Stimulated activated effector memory CD8-positive, alpha-beta T cell treated with anti-CD3 and anti-CD28 coated beads, Interleukin-12 subunit alpha, Interleukin-12 subunit beta, amount 100 ng/mL, for 72 hours (primary cell): Measurements from ENCODE around the gene DRD4.
"Not testable (repeated sequence)": the region's sequence is repeated elsewhere in the genome, so short reads cannot be mapped to it uniquely, and the experiment has no call there.

Source experiments
- ATAC-seq: fragments of 150-1000 bp; cut with Tn5 transposase; 2 replicates; pipeline ENCODE4 v1.10.0; 2021
- DNase-seq, 2 donors: peaks; one replicate each; pipeline ENCODE4 v3.0.0; 2021 to 2022; ENCODE audit warnings: low spot score in 2 of 2
- H3K27ac Mint-ChIP-seq: one replicate; pipeline ENCODE4 v1.8.0; 2022; ENCODE audit warnings: mild to moderate bottlenecking, mixed read lengths
- H3K36me3 Mint-ChIP-seq: one replicate; pipeline ENCODE4 v1.8.0; 2022; ENCODE audit warnings: mild to moderate bottlenecking, mixed read lengths
- H3K4me1 Mint-ChIP-seq: one replicate; pipeline ENCODE4 v1.8.0; 2022; ENCODE audit warnings: mixed read lengths
- H3K4me3 Mint-ChIP-seq: one replicate; pipeline ENCODE4 v1.8.0; 2022; ENCODE audit warnings: mild to moderate bottlenecking, mixed read lengths
- H3K9me3 Mint-ChIP-seq: one replicate; pipeline ENCODE4 v1.8.0; 2022; ENCODE audit warnings: mixed read lengths

The DRD4 gene

GRCh38 chr11:641806-642370 lies 4.8 kb downstream of the DRD4 start:
- DNase-seq (no peak), ATAC-seq (no peak)
- no peak overlapping the region for H3K4me3 Mint-ChIP-seq
- peaks cover 54% of the 10 kb centered on the region for H3K36me3 Mint-ChIP-seq
- peaks cover 13% of the 10 kb centered on the region for H3K4me1 Mint-ChIP-seq
- H3K27ac Mint-ChIP-seq, result no peak overlapping the region
- no peaks in the 10 kb centered on the region for H3K9me3 Mint-ChIP-seq

DNA sequence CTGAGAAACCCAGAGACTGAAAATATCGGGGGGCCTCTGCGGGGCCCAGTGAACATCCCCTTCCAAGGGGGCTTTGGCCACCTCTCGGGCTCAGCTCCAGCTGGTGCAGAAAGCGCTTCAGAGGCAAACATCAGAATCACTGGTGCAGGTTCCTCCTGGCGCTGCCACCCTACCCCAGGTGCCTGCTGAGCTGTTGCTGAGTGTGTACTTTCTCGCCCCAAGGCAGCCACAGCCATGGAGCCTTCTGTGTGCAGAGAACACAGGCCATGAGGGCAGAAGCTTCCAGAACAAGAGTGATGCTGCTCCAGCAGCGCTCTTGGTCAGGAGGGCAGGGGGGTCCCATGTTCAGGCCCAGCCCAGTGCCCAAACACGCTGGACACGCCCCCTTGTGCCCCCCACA lies 6.3 kb downstream of the DRD4 start:
- H3K4me1 Mint-ChIP-seq, result peaks cover 6% of the 10 kb centered on the region
- peaks cover 56% of the 10 kb centered on the region for H3K36me3 Mint-ChIP-seq
- no peak overlapping the region for H3K27ac Mint-ChIP-seq
- DNase-seq, result no peak
- ATAC-seq, result no peak
- H3K9me3 Mint-ChIP-seq, result no peaks in the 10 kb centered on the region
- H3K4me3 Mint-ChIP-seq, result no peak overlapping the region

GRCh38 chr11:643849-644738 lies 7.0 kb downstream of the DRD4 start:
- DNase-seq (no peak), ATAC-seq (no peak)
- H3K4me1 Mint-ChIP-seq, result peaks cover 6% of the 10 kb centered on the region
- H3K4me3 Mint-ChIP-seq, result no peak overlapping the region
- H3K36me3 Mint-ChIP-seq, result peaks cover 59% of the 10 kb centered on the region
- no peaks in the 10 kb centered on the region for H3K9me3 Mint-ChIP-seq
- H3K27ac Mint-ChIP-seq, result no peak overlapping the region

- DNase-seq, result no peak
- no peak for ATAC-seq
- Mint-ChIP-seq H3K4me3 (no peak overlapping the region), H3K27ac (no peak overlapping the region), H3K9me3 (no peaks in the 10 kb centered on the region), H3K4me1 (peaks cover 6% of the 10 kb centered on the region), H3K36me3 (peaks cover 73% of the 10 kb centered on the region)
Measured at GRCh38 chr11:645536-645935, 8.5 kb downstream of the DRD4 start.

GRCh38 chr11:646214-646613 lies 9.1 kb downstream of the DRD4 start:
- Mint-ChIP-seq H3K27ac (no peak overlapping the region), H3K9me3 (no peaks in the 10 kb centered on the region), H3K4me3 (no peak overlapping the region), H3K4me1 (peaks cover 6% of the 10 kb centered on the region), H3K36me3 (peaks cover 79% of the 10 kb centered on the region)
- ATAC-seq, result no peak
- no peak for DNase-seq

DNA sequence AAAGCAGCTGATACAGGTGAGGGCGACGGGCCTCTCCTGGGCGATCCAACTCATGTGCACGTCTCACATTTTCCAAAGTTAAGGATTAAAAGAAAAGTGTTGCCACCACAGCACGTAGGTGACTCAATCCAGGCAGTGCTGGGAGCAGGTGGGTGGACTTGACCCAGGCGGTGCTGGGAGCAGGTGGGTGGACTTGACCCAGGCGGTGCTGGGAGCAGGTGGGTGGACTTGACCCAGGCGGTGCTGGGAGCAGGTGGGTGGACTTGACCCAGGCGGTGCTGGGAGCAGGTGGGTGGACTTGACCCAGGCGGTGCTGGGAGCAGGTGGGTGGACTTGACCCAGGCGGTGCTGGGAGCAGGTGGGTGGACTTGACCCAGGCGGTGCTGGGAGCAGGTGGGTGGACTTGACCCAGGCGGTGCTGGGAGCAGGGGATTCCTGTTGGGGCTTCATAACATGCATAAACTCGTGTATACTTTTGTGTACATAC lies 10.6 kb downstream of the DRD4 start:
- not testable (repeated sequence) for DNase-seq, H3K4me1 Mint-ChIP-seq, H3K9me3 Mint-ChIP-seq, H3K27ac Mint-ChIP-seq, H3K4me3 Mint-ChIP-seq, ATAC-seq
- H3K36me3 Mint-ChIP-seq, result peaks cover 77% of the 10 kb centered on the region

DNA sequence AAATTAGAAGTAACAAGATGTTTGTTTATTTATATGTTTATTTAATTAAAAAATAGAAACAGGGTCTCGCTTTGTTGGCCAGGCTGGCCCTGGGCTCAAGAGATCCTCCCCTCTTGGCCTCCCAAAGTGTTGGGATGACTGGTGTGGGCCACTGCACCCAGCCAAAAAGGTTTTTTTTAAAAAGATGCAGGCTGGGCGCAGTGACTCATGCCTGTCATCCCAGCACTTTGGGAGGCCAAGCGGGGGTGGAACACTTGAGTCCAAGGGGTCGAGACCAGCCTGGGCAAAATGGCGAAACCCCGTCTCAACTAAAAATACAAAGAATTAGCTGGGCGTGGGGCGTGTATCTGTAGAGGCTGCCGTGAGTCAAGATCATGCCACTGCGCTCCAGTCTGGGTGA lies 13.4 kb downstream of the DRD4 start:
- H3K4me3 Mint-ChIP-seq, result no peak overlapping the region
- no peak overlapping the region for H3K27ac Mint-ChIP-seq
- ATAC-seq, result no peak
- H3K9me3 Mint-ChIP-seq, result no peaks in the 10 kb centered on the region
- DNase-seq, result no peak
- H3K36me3 Mint-ChIP-seq, result peaks cover 82% of the 10 kb centered on the region
- no peaks in the 10 kb centered on the region for H3K4me1 Mint-ChIP-seq

DNA sequence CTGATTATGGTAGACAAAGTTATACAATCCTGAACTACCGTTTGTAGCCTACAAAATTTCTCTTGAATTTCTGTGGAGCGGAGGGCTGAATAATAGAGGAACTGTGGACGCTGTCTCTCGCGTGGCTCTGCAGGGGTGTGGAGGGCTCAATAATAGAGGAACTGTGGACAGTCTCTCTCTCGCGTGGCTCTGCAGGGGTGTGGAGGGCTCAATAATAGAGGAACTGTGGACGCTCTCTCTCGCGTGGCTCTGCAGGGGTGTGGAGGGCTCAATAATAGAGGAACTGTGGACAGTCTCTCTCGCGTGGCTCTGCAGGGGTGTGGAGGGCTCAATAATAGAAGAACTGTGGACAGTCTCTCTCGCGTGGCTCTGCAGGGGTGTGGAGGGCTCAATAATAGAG lies 16.1 kb downstream of the DRD4 start:
- H3K9me3 Mint-ChIP-seq, H3K4me1 Mint-ChIP-seq, H3K4me3 Mint-ChIP-seq, DNase-seq, ATAC-seq: not testable (repeated sequence)
- H3K27ac Mint-ChIP-seq, result peak overlapping the region; percentile 14
- peaks cover 71% of the 10 kb centered on the region for H3K36me3 Mint-ChIP-seq

DNA sequence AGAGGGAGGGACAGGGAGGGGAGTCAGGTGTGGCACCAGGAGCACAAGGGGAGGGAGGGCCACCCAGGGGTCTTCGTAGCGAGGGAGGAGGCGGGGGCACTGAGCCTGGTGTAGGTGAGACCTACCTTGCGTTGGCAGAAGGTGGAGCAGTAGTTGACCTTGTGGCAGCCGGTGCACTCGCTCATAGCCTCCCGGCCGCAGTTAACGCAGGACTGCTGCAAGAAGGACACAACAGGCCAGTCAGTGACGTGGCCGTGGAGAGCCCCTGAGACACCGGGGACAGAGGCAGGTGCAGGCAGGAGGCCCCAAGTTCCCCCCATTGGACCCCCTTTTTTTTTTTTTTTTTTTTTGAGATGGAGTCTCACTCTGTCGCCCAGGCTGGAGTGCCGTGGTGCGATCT lies 16.8 kb downstream of the DRD4 start:
- ATAC-seq, result peak; percentile 11
- H3K27ac Mint-ChIP-seq, result no peak overlapping the region
- H3K36me3 Mint-ChIP-seq, result peaks cover 73% of the 10 kb centered on the region

DNA sequence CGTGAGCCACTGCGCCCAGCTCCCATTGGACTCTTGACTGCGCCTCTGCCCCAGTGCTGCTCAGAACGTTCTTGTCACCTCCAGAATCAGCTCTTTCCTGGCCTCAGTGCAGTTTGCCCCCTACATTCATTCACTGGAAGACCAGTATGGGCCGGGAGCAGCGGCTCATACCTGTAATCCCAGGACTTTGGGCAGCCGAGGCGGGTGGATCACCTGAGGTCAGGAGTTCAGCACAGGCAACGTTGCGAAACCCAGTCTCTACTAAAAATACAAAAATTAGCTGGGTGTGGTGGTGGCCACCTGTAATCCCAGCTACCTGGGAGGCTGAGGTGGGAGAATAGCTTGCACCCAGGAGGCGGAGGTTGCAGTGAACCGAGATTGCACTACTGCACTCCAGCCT lies 17.4 kb downstream of the DRD4 start:
- H3K9me3 Mint-ChIP-seq, ATAC-seq, H3K4me1 Mint-ChIP-seq, H3K4me3 Mint-ChIP-seq, H3K27ac Mint-ChIP-seq, DNase-seq: not testable (repeated sequence)
- H3K36me3 Mint-ChIP-seq, result peaks cover 73% of the 10 kb centered on the region

More for the DNA sequence above, 16.8 kb downstream of the DRD4 start:
- Mint-ChIP-seq H3K4me3 (no peak overlapping the region), H3K4me1 (no peaks in the 10 kb centered on the region), H3K9me3 (no peaks in the 10 kb centered on the region)
- no peak for DNase-seq

DNA sequence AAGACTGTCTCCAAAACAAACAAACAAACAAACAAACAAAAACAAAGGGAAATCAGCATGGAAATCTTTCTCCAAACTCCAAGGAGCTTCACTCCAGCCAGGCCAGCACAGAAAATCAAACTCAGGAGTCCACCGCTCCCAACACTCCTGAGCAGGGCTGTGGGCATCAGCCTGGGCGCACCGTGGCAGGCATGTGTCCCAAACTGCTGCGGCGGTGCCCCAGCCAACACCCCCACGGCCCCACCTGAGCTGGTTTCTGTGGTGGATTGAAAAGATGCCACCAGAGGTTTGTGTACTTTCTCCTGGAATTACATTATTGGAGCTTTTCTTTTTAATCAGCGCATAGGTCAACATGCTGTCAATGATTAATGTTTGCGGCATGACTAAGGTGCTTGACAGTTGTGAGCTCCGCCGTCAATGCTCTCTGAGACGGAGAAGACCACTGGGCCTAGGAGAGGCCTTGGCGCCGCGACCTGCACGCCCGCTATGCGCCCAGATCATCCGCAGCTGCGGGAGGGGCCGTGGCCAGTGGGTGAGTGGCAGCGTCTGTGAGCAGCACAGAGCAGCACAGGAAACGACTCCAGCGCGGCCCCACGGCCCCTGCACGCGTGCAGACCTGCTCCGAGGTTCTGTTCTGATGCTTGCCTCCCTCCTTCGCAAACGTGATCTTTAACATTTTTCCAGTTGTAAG lies 18.1 kb downstream of the DRD4 start:
- H3K27ac Mint-ChIP-seq, result no peak overlapping the region
- ATAC-seq (no peak), DNase-seq (no peak)
- H3K36me3 Mint-ChIP-seq, result peaks cover 68% of the 10 kb centered on the region
- no peak overlapping the region for H3K4me3 Mint-ChIP-seq
- no peaks in the 10 kb centered on the region for H3K9me3 Mint-ChIP-seq
- H3K4me1 Mint-ChIP-seq, result no peaks in the 10 kb centered on the region

GRCh38 chr11:656426-656825 lies 19.4 kb downstream of the DRD4 start:
- no peak overlapping the region for H3K4me3 Mint-ChIP-seq
- H3K27ac Mint-ChIP-seq, result no peak overlapping the region
- ATAC-seq, result no peak
- no peak for DNase-seq
- H3K4me1 Mint-ChIP-seq, result no peaks in the 10 kb centered on the region
- no peaks in the 10 kb centered on the region for H3K9me3 Mint-ChIP-seq
- H3K36me3 Mint-ChIP-seq, result peaks cover 56% of the 10 kb centered on the region

- H3K27ac Mint-ChIP-seq, result no peak overlapping the region
- H3K36me3 Mint-ChIP-seq, result peaks cover 54% of the 10 kb centered on the region
Measured at GRCh38 chr11:656866-657265, 19.8 kb downstream of the DRD4 start.

GRCh38 chr11:657691-658126 lies 20.6 kb downstream of the DRD4 start:
- Mint-ChIP-seq H3K4me1 (peaks cover 4% of the 10 kb centered on the region), H3K27ac (no peak overlapping the region), H3K4me3 (no peak overlapping the region), H3K36me3 (peaks cover 53% of the 10 kb centered on the region), H3K9me3 (no peaks in the 10 kb centered on the region)
- ATAC-seq (no peak), DNase-seq (no peak)

More at GRCh38 chr11:656866-657265, 19.8 kb downstream of the DRD4 start:
- Mint-ChIP-seq H3K9me3 (no peaks in the 10 kb centered on the region), H3K4me1 (no peaks in the 10 kb centered on the region), H3K4me3 (no peak overlapping the region)
- ATAC-seq (no peak), DNase-seq (no peak)

- DNase-seq, result no peak
- Mint-ChIP-seq H3K9me3 (no peaks in the 10 kb centered on the region), H3K4me3 (no peak overlapping the region), H3K4me1 (peaks cover 7% of the 10 kb centered on the region), H3K36me3 (peaks cover 54% of the 10 kb centered on the region), H3K27ac (no peak overlapping the region)
- ATAC-seq, result no peak
Measured at GRCh38 chr11:659532-660085, 22.5 kb downstream of the DRD4 start.
